HG02938 (cell line): ENCODE data around the gene PHF12.
"Not testable (repeated sequence)": the region's sequence is repeated elsewhere in the genome, so short reads cannot be mapped to it uniquely, and the experiment has no call there.

Experiments used
- ATAC-seq: cut with Tn5 transposase; IDR thresholded peaks from one replicate; pipeline ENCODE4 v1.9.1; 2021; ENCODE audit warnings: mild to moderate bottlenecking, moderate library complexity; ENCODE audit not compliant: unreplicated experiment

Gene PHF12

GRCh38 chr17:28888832-28889231, 62.5 kb downstream of the PHF12 start:
- no peak for ATAC-seq

GRCh38 chr17:28887871-28888471, 63.3 kb downstream of the PHF12 start:
- no peak for ATAC-seq

- no peak for ATAC-seq
Observed at GRCh38 chr17:28885951-28886350, 65.4 kb downstream of the PHF12 start.

GRCh38 chr17:28885363-28885762, 66.0 kb downstream of the PHF12 start:
- ATAC-seq: no peak

GRCh38 chr17:28883967-28884702, 67.2 kb downstream of the PHF12 start:
- ATAC-seq: no peak

GRCh38 chr17:28882154-28882895, 69.0 kb downstream of the PHF12 start:
- no peak for ATAC-seq

- ATAC-seq: no peak
Observed at GRCh38 chr17:28881533-28882056, 69.7 kb downstream of the PHF12 start.

GRCh38 chr17:28880572-28880945, 70.8 kb downstream of the PHF12 start:
- no peak for ATAC-seq

- no peak for ATAC-seq
Observed at GRCh38 chr17:28879886-28880571, 71.3 kb downstream of the PHF12 start.

- no peak for ATAC-seq
Observed at GRCh38 chr17:28878981-28879380, 72.3 kb downstream of the PHF12 start.

- ATAC-seq: no peak
Observed at GRCh38 chr17:28878158-28878910, 73.0 kb downstream of the PHF12 start.

- not testable (repeated sequence) for ATAC-seq
Observed at GRCh38 chr17:28877150-28877711, 74.1 kb downstream of the PHF12 start.

- no peak for ATAC-seq
Observed at GRCh38 chr17:28875848-28876550, 75.3 kb downstream of the PHF12 start.

GRCh38 chr17:28874750-28875149, 76.6 kb downstream of the PHF12 start:
- no peak for ATAC-seq

- ATAC-seq: no peak
Observed at GRCh38 chr17:28873839-28874238, 77.5 kb downstream of the PHF12 start.

- ATAC-seq: peak; percentile 96
Observed at GRCh38 chr17:28871056-28871579, 80.2 kb downstream of the PHF12 start.

- ATAC-seq: no peak
Observed at GRCh38 chr17:28867276-28867675, 84.0 kb downstream of the PHF12 start.

- no peak for ATAC-seq
Observed at GRCh38 chr17:28865946-28866752, 85.2 kb downstream of the PHF12 start.
